DMS153 treated with DMSO at 0.1 percent for 48 hours (cell line): ENCODE measurements around the gene STK35.

Experiments used
- DNase-seq: peaks from one replicate; lab custom pipeline; 2025; ENCODE audit not compliant: unreplicated experiment; lab: John Stamatoyannopoulos, UW

The STK35 gene

DNA sequence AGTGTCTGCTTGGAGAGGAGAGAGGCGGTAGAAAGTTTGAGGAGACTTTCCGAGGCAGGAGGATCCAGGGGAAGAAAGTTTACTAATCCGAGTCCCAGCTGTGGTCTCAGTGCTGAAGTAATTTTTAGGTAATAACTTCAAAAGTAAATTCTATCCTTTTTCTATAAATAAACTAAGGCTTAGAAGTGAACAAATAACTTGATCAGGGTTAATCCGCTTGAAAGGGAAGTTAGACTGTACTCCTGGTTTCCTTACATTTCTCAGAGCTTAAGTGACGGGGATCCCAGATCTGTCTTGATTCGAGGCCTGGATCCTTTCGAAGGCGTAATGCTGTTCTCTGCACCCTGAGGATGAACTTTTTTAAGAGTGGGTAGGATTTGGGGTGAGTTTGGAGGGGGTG is 2.6 kb downstream of the STK35 start:
- no peak for DNase-seq

GRCh38 chr20:2108498-2108897 is 6.9 kb downstream of the STK35 start:
- no peak for DNase-seq

GRCh38 chr20:2108987-2109386 is 7.4 kb downstream of the STK35 start:
- DNase-seq = no peak

- no peak for DNase-seq
Measured at GRCh38 chr20:2109425-2110210, 8.0 kb downstream of the STK35 start.

DNA sequence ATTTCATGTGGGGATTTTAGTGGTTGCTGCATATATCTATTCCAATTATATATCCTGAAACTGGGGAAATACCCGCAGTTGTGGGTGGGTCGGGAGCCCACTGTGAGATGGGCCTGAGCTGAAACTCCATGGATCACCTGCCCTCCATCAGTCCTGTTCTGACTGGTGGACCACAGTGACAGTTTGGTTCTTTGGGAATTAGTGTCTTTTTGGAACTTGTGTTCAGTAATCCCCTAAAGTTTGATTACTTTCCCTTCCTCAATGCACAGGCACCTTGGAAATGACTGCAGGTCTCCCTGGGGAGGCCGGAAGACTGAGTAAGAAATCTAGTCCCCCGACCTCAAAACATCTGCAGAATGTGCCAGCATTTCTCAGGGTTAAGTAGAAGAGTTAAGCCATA is 11.3 kb downstream of the STK35 start:
- DNase-seq = no peak

- DNase-seq = no peak
Measured at GRCh38 chr20:2114127-2114959, 12.7 kb downstream of the STK35 start.

DNA sequence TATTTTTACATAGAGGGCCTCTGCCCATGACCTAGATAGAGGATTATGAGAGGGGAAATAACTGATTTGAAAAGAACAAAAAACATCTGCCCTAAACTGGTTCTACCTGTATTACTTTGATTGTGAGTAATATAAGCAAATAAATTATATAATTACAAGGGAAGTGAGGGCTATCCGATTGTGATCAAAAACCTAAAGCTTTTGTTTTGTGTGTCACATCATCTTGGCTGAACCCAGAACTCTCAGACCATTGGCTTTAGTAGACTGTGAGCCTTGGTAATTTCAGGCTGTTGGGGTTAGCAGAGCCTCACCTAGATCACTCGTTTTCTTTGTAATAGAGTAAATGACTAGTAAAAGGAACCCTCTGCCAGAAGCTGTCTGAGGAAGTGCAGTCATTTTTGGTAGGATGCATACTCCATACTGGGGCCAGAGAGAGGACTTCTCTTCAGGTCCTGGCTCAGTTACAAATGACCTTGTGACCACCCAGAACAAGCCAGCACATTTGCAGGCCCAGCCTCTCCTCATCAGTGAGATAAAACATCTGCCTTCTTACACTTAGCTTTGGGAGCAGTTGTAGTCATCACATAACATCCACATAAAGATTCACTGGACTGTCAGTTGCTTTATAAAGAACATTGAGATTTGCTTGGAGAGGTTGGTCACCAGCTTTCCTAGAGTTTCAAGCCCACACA is 13.5 kb downstream of the STK35 start:
- DNase-seq = no peak

- no peak for DNase-seq
Measured at GRCh38 chr20:2116170-2116940, 14.7 kb downstream of the STK35 start.

DNA sequence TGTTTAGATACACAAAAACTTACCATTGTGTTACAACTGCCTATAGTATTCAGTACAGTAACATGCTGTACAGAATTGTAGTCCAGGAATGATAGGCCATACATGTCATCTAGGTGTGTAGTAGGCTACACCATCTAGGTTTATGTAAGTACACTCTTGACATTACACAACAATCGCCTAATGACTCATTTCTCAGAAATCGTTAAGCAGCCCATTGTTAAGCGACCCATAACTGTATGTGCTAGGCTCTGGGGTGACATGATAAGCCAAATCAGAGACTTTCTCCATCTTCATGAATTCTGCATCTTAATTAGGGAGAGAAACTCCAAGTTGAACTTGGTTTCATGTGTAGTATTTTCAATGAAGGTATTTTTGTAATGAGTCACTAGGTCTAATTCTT is 17.2 kb downstream of the STK35 start:
- DNase-seq = no peak

DNA sequence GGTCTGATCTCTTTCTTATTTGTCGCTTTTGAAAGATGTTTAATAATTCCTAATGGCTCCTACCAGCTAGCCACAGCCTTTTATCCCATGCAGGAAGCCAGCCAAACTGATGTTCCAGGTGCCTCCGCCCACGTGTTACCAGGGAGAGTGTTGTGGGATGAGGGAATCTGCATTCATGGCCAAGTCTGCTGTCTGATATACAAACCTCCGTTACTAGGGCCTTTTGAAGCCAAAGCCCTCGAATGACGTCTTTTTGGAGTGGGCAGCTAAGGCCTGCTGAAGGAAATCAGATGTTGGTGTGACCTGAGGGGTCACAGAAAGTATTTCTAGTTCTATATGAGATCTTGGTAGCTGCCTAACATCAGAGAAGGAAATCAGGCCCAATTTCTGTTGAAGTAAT is 21.3 kb downstream of the STK35 start:
- no peak for DNase-seq

- no peak for DNase-seq
Measured at GRCh38 chr20:2123720-2124119, 22.1 kb downstream of the STK35 start.

DNA sequence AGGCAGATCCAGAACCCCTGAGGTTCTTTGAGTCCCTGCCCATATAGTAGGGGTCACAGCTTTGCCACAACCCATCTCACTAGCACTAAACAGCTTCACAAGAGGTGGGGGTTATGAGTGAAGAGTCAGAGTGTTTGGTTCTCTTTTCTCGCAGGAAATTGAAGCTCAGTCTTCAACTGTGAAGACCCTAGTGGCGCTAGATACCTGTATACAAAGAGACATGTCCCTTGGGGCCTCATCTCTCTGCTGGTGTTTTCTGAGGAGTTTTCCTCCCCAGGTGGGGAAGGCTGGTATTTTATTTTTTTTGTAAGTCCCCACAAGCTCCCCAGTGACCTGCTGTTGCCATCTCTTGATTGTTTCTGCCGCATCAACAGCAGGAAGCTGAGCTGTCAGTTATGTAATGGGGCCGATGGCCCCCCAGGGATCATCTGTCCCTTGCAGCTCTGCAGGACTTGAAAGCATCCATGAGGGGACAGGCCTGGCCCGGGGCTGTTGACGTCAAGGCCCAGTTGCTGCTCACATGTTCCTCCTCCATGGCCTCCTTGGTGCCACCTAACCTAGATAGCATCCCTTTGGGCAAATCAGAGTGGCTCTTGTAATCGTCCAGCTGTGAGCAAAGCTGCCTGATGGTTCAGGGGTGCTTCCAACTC is 23.1 kb downstream of the STK35 start:
- no peak for DNase-seq

- no peak for DNase-seq
Measured at GRCh38 chr20:2125474-2126112, 24.0 kb downstream of the STK35 start.

DNA sequence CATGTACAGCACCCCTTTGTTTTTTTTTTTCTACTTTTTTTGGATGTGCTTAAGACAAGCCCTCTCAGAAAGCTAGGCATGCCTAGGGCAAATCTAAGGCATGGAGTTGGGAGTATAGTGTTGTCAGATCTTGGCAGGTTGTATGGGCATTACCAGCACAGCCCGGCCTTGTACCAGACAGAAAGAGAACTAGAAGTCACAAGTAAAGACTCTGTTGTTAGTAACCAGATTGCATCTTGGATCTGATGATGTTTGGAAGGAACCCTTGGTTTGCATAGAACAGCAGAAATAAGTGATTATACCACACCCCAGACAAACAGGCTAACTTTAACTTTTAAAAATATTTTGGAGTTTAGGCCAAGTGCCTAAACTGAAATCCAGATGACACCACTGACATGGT is 25.6 kb downstream of the STK35 start:
- DNase-seq = no peak

GRCh38 chr20:2128542-2128941 is 26.9 kb downstream of the STK35 start:
- no peak for DNase-seq

GRCh38 chr20:2130062-2130591 is 28.5 kb downstream of the STK35 start:
- no peak for DNase-seq

DNA sequence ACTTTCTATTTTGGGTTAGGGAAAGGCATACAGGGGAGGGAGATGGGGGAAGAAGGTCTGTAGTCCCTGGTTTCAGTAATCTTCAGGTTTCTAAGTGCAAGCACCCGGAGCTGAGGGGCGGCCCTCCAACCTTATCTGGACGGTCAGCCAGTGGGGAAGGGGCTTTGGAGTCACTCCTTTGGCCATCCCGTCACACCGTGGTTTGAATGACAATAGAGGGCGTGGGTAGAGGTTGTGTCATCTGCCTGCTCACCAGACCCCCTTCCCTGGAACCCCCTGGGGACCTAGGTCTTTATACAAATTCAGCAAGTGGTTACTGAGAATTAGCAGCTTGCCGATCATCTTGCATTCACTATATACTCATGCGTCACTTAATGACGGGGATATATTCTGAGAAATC is 29.1 kb downstream of the STK35 start:
- no peak for DNase-seq

- DNase-seq = no peak
Measured at GRCh38 chr20:2131366-2131765, 29.7 kb downstream of the STK35 start.

- no peak for DNase-seq
Measured at GRCh38 chr20:2132461-2132901, 30.9 kb downstream of the STK35 start.
